Hepatocyte (in vitro differentiated cells): ENCODE measurements around the gene ATF3.

ENCODE experiments used
- CTCF ChIP-seq: fragments of 200-600 bp; sonication (generic); IDR thresholded peaks from 2 replicates; pipeline ENCODE4 v1.5.1; 2016; ENCODE audit warnings: antibody characterized with exemption, mild to moderate bottlenecking; ENCODE audit not compliant: poor library complexity
- EZH2 ChIP-seq: fragments of 200-600 bp; sonication (generic); IDR thresholded peaks from 2 replicates; pipeline ENCODE4 v1.6.1; 2016; ENCODE audit warnings: antibody characterized with exemption, mild to moderate bottlenecking, borderline replicate concordance
- EZH2phosphoT487 ChIP-seq: fragments of 200-600 bp; sonication (generic); IDR thresholded peaks from one replicate; pipeline ENCODE4 v1.6.1; 2018; ENCODE audit warnings: antibody characterized with exemption, mild to moderate bottlenecking, low read depth, moderate library complexity; ENCODE audit not compliant: unreplicated experiment, severe bottlenecking

GRCh38 chr1:212620293-212620692 lies 11.7 kb downstream of the ATF3 start:
- no peak for TF ChIP-seq CTCF
- no peak for TF ChIP-seq EZH2
- TF ChIP-seq EZH2phosphoT487: no peak
